GM21367 (cell line): ENCODE measurements around the gene GRID2.

ENCODE experiments used
- ATAC-seq: cut with Tn5 transposase; IDR thresholded peaks from one replicate; pipeline ENCODE4 v1.9.1; 2021; ENCODE audit not compliant: unreplicated experiment

GRID2 gene

DNA sequence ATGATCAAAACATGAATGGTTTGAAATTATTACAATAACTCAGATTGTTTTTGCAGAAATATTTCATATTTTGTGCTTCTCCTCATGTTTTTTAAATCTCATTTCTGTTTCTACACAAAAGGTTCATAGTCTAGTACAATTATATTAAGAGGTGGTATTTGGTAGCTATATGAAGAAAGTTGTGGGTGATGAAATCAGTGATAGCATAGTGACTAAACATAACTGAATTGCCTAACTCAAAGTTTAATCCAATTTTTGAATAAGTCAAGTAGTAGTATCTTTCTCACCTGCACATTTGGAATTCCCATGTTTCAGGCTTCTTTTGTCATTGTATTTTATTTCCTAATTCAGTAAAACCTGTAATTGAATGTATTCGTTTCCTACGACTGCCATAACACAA is 648.7 kb downstream of the GRID2 start:
- no peak for ATAC-seq

DNA sequence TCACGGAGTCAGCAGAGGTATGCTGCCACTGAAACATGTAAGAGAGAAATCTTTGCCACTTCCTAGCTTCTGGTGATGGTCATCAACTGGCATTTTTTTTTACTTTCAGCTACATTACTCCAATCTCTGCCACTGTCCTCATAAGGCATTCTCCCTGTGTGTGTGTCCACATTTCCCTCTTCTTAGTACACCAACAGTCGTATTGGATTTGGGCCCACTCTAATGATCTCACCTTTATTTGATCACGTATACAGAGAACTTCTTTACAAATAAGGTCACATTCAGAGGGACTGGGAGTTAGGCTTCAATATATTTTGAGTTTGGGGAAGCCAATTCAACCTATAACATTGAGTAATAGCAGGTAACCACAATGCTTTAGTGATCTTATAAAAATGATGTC is 649.1 kb downstream of the GRID2 start:
- ATAC-seq: no peak

DNA sequence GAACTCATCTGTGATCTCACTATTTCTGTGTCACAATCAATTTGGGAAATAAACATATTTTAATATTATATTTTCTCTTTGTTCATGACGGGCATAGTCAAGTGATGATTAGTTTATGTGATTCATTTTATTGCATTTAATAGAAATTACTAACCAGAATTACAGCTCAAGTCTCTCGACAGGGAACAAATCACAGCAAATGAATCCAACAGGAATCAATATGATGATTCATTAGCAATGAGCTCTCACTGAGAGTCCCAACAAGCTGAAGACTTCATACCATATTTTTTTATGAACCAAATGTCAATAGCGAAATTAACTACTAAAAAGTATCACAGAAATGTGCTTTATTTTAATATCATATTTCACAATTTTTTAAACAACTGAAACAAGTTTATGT is 649.7 kb downstream of the GRID2 start:
- ATAC-seq: no peak

DNA sequence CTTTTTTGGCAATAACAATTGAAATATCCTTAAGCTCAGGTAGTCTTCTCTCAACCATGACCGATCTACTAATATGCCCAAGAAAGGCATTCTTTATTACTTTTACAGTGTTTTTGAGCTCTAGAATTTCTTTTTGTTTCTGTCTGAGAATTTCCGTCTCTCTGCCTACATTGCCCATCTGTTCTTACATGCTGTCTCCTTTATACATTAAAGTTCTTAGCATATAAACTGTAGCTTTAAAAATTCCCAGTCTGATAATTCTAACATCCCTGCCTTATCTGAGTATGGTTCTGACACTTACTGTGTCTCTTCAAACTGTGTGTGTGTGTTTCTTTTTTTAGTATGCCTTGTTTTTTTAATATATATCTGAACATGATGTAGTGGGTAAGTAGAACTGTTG is 658.1 kb downstream of the GRID2 start:
- no peak for ATAC-seq

DNA sequence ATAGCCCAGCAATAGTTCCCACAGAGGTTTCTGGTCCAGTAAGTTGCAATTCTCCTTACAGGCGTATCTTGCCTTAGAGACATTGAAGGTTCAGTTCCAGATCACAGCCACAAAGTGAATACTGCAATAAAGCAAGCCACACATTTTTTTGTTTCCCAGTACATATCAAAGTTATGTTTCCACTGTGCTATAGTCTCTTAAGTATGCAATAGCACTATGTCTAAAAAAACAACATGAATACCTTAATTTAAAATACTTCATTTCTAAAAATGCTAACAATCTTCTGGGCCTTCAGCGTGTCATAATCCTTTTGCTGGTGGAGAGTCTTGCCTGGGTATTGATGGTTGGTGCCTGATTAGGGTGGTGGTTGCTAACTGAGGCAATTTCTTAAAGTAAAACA is 659.1 kb downstream of the GRID2 start:
- ATAC-seq: no peak

DNA sequence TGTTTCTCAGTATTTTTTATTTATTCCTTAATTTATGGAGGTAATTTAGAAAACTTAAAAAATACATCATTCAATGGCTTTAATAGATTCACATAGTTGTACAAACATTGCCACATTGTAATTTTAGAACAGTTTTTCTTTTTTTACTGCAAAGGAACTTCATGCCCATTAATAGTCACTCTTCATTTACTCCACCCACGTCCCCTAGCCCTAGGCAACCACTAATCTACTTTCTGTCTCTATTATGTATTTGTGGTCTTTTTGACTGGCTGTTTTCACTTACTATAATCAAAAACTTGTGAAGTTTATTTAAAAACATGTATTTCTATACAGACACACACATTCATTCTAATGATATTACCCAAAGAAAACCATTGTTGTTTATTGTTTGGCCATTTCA is 664.8 kb downstream of the GRID2 start:
- no peak for ATAC-seq

DNA sequence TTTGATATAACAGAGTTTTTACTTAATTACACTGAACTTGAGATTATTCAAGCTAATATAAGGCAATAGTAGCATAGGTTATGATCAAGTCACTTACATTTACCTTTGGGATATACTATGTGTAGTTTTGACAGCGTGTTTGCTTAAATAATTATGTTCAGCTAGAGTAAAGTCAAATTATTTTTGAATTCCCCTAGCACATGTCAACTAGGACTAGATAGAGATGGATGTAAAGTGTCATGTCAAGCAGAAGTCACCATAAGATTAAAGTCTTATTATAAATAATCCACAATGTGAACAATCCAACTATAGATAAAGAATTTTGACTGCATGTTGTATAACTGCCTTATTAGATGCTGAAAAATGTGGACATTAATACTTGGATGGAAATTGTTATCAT is 665.2 kb downstream of the GRID2 start:
- ATAC-seq: no peak

DNA sequence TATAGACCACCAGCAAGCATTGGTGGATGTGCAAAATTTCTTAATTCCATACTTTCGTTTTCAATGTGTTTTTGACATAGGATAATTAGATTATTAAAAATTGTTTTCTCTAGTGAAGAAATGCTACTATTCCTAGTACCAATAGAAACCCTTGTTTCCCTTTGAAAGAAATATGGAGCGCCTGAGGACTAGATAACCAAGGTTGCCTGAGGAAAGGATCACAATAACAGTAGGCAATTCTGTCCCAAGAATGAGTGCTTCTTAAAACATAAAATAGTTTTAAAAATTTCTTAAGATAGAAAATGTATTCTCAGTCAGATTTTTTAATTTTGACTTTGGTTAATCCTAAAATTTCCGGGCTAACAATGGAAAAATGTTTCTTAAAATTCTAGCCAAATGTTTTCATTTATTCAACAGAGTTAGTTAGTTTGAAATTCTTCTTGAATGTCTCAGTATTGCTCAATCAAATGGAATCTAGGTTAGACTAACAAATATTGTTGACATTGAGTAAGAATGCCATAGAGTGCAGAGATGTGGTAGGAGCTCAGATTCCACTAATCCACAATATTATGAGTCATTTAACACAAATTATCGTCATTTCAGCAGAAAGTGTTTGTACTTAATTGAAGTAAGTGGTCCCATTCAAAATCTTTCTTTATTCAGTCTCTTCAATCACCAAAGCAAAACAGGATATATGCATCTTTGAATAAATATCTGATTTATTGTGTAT is 666.0 kb downstream of the GRID2 start:
- ATAC-seq: no peak

DNA sequence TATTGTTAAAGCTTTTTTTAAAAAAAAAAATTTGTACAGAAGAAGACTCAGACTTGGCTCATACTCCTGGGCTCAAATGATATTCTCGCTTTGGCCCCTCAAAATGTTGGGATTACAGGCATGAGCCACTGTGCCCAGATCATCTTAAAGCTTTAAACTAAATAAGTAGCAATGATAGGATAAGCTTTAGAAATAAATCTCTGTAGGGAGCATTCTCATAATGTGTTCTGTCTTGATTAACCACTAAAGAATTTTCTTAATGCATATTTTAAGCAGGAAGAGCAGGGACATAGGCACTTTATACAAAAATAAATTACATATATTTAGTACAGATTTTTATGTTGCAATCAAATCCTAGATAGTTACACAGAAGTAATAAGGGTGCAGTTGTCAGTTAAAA is 667.2 kb downstream of the GRID2 start:
- no peak for ATAC-seq

DNA sequence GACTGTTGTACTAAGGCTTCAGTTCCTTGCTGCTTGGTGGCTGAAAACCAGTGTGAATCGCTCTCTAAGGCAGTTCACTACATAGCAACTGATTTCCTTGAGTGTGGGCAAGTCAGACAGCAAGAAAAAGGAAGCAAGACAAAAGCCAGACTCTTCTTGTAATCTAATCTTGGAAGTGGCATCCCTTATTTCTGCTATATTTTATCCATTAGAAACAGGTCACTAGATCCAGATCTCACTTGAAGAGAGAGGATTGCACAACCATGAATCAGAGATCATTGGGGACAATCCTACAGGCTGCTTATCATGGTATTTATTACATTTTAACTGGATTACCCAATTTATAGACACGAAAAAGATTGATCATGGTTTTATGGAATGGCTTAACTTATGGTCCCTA is 684.5 kb downstream of the GRID2 start:
- no peak for ATAC-seq

DNA sequence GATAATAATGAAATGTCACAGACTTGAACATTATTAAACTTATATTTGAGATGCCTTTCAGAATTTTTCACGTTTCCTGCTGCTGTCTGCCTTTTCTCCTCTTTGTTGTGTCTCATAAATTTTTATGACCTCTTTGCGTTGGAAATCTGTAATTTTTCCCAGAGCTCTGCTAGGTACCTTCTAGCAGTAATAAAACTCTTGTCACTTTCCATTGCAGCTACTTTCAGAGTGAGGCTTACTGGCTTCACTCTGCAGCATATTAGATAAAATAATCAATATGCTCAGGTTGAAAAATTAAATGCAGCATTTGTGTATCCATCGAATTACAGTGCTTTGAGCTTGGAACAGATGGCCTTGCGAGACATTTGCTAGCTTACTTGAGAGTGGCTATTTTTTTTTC is 689.0 kb downstream of the GRID2 start:
- no peak for ATAC-seq

DNA sequence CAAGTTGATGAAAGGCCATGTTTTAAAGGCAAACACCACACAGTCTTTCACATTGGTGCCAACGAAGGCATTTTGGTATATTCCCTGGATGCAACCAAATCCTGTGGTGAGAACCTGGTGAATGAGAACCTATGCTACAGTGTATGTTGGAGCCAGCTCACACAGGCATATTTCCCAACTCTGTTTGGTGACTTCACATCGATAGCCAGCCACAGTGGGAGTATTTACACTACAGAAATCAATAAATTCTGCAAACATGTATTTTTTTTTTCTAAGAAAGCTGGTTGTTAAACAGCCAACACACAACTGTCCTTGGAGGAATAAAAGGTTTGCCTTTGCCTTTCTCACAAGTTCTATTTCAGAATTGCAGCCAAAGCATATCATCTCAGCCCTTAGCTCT is 691.0 kb downstream of the GRID2 start:
- no peak for ATAC-seq

DNA sequence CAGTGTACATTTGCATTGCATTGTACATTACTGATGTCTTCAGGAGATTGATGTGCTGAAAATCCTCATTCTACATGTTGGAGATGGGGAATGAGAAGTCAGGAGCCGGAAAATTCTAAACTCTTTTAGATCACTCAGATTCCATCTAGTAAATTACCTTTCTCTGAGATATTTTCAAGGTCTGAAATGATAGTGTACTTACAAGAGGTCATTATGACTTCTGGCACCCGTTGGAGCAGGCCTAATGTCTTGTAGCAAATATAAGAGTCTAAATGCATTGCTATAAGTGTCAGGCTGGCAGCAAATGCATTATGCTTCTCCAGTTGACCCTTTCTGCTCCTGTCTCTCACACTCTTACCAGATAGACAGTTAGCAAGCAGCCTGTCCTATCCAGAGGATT is 692.8 kb downstream of the GRID2 start:
- no peak for ATAC-seq

DNA sequence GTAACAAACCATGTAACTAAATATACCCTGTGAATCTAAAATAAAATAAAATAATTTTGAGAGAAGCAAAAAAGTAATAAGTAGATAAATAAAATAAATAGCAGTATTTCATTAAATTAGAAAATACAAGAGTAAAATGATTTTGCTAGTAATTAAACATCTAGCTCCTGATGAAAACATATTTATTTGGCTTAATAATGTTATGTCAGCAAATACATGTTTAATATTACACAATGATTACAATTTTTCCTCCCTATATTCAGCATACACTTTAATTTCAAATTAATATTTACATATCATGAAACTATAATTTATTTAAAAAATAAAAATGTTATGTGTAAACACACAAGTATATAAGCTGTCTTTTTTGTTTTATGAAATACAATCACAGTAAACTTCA is 697.1 kb downstream of the GRID2 start:
- no peak for ATAC-seq

DNA sequence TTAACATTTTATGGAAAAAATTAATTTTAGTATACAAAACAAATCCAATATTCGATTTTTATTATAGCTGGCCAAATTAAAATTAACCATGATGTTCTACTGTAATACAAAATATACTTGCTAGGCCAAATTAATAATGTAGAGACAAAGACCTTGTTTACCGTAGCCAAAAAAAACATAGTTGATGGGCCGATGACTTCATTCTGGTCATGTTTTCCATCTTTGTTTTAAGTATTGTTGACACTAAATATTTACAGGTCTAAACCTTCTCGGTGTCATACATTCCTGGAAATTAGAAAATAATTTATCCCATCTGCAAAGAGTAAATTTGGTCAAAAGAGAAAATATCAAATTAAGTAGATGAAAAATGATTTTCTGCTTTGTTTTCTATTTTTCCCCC is 698.5 kb downstream of the GRID2 start:
- no peak for ATAC-seq

DNA sequence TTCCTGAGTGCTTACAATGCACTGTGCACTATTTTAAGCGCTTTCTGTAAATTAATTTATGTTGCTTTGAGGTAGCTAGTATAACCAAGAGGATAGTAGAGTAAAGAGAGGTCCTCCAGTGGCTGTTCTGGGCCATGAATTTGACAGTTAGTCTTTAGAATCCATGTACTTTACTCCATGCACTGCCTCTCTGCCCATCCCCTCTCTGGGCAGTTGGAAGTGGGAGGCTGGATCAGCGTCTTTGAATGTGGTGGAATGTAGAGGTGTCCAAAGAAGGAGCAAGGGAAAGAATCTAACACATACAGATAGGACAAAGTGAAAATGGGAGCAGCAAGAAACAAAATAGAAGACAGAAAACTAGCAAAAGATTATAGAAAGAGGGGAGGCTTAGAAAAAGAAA is 712.6 kb downstream of the GRID2 start:
- ATAC-seq: no peak

DNA sequence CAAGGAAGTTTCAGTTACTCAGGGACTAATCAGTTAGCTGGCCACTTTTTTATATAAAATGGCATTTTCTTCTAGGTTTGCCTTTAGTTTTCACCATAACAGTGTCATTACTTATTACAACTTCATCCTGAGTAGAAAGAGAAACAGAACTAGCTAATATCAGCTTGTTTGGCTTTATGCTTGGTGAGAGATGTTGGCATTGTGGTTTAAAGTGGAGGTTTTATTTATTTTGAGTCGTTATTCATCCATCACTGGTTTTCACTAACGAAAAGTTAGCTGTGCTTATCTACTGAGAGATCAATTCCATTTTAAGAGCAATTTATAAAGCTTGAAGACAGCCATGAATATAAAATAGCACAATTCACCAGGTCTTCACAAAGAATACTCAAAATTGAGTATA is 714.5 kb downstream of the GRID2 start:
- ATAC-seq: no peak

DNA sequence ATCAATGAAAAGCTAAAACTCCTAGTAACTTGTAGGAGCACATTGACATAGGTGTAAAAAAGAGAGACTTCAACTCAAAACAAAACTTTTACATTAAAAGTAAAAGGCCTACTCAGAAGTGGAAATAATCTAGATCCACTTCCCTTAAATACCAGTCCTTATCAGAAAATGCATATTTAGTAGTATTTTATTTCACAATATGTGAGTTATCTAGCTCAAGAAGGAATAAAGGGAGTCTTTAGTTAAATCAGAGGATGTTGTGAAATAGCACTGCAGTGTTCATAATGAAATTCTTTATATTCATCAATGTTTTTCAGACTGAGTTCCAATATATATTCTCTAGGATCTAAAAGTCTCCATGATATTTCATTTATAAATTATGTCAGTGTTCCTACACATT is 715.0 kb downstream of the GRID2 start:
- no peak for ATAC-seq

DNA sequence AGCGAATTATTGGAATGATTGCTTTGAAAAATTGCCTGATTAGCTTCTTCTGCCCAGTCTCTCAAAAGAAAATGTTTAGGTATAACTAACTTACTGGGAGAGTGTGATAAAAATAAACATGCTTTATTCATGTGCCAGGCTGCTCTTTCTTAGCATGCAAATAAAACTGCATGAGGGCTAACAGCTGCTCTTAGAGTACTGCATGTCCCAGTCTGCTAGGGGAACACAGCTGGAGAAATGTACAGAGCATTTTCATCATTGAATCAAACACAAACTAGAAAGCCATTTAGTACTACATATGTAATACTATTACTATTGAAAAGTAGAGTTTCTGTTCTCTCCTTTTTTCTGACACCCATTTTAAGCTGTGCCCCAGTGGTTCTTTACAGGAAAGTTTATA is 726.0 kb downstream of the GRID2 start:
- no peak for ATAC-seq

DNA sequence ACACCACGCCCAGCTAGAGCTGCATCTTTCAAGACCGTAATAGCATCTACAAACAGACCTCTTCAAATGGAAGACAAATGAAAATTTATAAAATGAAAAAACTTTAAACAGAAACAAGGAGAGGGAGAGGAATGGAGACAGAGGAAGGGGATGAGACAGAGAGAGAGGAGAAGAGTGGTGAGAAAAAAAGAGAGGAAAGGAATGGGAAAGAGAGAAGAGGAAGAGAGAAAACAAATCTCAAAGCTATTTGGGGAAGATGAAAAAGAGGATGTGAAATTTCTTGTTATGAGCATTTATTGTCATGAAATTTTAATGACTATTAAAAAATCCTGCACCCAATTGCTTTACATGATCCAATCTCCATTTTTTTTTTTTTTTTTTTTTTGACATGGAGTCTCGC is 726.9 kb downstream of the GRID2 start:
- ATAC-seq: no peak

DNA sequence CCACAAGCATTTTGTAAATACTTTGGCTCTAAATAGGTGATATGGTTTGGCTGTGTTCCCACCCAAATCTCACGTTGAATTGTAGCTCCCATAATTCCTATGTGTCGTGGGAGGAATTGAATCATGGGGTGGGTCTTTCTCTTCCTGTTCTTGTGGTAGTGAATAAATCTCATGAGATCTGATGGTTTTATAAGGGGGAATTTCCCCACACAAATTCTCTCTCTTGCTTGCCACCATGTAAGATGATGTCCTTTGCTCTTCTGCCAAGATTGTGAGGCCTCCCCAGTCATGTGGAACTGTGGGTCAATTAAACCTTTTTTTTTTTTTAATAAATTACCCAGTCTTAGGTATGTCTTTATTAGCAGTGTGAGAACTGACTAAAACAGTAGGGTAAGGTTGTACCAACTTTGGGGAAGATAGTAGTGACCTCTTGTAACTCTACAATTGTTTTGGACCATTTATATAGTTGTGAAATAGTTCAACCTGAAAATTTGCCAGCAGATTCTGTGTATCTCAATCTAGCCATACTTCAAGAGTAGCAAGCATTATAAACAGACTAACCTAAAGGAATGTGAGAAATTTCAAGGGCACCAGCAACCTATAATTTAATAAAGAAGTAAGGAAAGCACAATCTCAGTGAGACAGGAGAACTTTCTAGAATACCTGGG is 727.8 kb downstream of the GRID2 start:
- ATAC-seq: no peak

DNA sequence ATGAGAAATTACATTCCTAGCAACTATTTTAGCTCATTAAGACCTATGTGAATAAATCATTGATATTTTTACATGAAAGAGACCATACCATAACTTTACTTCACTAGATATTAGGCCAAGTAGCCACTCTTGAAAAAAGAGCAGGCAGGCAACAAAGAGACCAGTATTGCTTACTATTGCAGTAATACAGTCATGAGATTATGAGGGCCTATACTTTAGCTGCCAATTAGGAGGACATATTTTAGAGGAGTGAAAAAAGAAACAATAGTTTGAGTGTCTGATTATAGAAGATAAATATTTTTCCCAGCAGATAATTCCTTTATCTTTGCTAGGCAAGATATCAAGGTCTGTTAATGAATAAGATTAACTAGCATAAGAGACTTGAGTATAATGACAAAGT is 739.0 kb downstream of the GRID2 start:
- ATAC-seq: no peak

DNA sequence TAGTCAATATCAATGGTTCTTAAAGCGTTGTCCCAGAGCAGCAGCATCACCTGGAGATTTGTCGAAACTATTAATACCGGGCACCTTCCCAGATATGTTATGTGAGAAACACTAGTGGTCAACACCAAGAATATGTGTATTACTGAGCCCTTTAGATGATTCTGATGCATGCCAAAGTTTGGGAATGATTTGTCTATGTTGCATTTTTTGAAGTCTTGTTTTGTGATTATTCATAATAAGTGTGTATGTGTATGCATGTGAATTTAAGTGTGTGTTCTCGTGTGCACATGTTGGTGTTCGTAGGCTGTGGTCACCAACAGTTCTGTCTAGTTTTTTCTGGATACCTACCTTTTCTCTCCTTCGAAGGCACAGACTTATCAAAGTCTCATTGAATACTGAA is 749.4 kb downstream of the GRID2 start:
- ATAC-seq: no peak
